T-helper 1 cell treated with Interleukin-12 subunit alpha and Interleukin-12 subunit beta and Interleukin-4 antibody, amounts not matched to agents 30 ng/mL and 1 ng/mL, for 36 hours (primary cell): Measurements from ENCODE around the gene CLTC. TPM values are rescaled to one million over a fixed set of nuclear protein-coding genes. Genes with fewer than 3 reads are reported as not detected.

ENCODE experiments used
- intact Hi-C: fragments of 100-400 bp; cut with micrococcal nuclease; formaldehyde crosslinking; loops from one replicate; pipeline ENCODE4 v1.15.1; 2024
- total RNA-seq: library from RNA; stranded (reverse); gene quantifications from 2 replicates; pipeline ENCODE4 v1.2.3, GENCODE V29; 2022

Gene CLTC
- total RNA-seq, 1 donor from 2014 or later = 187 TPM

DNA sequence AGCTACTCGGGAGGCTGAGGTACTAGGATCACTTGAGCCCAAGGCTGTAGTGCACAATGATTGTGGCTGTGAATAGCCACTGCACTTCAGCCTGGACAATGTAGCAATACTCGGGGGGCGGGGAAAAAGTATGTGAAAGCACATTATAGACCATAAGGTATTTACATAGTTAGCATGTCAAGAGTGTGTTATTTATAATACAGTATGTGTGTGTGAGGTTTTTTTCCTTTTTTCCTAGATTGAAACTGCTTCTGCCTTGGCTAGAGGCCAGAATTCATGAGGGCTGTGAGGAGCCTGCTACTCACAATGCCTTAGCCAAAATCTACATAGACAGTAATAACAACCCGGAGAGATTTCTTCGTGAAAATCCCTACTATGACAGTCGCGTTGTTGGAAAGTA, 57.0 kb downstream of the CLTC start:
- intact Hi-C loops = no loop called here

- intact Hi-C loops = no loop called here
Observed at GRCh38 chr17:59678918-59679317, 59.2 kb downstream of the CLTC start.

DNA sequence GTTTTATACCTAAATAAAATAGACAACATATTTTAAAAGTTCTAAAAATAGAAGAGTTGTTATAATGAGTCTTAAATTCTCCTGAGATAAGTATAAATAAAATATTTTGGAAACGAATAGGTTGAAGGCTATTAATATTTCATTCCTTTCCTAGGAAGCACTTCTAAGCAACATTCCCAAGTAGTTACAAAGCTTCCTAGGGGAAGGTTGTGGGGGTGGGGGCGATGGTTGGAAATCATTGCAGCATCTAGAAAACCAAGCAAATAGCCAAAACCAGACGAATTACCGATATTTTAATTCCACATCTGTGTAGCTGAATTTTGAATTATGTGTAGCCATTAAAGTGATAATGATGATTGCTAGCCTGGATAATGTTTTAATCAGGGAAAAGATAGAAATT, 60.6 kb downstream of the CLTC start:
- intact Hi-C loops = no loop called here

DNA sequence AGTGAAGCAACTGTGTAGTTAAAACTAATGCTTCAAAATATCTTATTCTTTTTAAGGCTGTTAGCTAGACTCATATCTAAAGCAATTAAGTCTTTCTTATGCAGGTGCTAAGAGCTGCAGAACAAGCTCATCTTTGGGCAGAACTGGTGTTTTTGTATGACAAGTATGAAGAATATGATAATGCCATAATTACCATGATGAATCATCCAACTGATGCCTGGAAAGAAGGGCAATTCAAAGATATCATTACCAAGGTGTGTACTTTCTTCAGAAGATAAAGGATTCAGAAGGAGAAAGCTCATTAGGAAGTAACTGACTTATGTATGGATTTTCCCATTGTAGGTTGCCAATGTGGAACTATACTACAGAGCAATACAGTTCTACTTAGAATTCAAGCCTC, 63.6 kb downstream of the CLTC start:
- intact Hi-C loops = no loop called here

DNA sequence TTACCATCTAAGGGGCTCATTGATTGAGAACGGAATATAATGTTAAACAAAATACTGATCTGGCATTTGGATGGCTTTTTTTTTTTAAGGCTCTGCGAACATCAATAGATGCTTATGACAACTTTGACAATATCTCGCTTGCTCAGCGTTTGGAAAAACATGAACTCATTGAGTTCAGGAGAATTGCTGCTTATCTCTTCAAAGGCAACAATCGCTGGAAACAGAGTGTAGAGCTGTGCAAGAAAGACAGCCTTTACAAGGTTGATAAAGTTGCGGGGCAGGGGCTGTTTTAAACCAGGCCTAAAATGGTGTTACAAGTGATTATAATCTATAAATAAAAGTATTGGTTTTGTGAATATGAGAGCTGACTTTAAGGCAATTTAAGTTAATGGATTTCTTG, 65.3 kb downstream of the CLTC start:
- intact Hi-C loops = no loop called here

- intact Hi-C loops = no loop called here
Observed at GRCh38 chr17:59688008-59688407, 68.3 kb downstream of the CLTC start.

DNA sequence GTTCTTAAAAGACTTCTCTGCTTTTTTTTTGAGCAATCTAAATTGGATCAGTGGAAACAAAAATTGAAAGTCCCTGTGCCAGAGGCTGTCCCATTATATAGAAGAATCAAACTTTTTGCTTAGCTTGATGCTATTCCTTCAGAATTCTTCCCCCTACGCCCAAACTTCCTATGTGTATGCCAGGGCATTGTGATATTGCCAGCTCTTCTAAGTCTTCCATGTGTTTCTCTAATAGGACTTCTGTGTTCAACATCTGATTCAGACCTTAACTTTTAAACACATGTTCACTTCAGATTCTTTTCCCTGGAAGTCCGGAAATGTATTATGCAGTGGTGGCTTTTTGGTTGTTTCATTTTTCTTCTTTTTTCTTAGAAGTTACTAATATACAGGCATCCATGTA, 68.8 kb downstream of the CLTC start:
- intact Hi-C loops = no loop called here

GRCh38 chr17:59693582-59693981, 73.9 kb downstream of the CLTC start:
- intact Hi-C loops = no loop called here

DNA sequence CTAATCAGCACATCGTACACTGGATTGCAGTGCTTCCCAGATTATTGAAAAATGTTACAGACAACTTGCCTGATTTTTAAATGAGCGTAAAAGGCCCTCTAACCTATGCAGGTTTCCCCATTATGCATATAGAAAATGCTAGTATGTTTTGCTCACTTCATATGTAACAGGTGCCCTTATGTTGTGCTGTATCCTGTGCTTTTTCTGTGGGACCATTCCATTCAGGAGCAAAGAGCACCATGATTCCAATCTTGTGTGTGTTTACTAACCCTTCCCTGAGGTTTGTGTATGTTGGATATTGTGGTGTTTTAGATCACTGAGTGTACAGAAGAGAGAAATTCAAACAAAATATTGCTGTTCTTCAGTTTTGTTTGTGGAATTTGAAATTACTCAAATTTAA, 74.6 kb downstream of the CLTC start:
- intact Hi-C loops = no loop called here

DNA sequence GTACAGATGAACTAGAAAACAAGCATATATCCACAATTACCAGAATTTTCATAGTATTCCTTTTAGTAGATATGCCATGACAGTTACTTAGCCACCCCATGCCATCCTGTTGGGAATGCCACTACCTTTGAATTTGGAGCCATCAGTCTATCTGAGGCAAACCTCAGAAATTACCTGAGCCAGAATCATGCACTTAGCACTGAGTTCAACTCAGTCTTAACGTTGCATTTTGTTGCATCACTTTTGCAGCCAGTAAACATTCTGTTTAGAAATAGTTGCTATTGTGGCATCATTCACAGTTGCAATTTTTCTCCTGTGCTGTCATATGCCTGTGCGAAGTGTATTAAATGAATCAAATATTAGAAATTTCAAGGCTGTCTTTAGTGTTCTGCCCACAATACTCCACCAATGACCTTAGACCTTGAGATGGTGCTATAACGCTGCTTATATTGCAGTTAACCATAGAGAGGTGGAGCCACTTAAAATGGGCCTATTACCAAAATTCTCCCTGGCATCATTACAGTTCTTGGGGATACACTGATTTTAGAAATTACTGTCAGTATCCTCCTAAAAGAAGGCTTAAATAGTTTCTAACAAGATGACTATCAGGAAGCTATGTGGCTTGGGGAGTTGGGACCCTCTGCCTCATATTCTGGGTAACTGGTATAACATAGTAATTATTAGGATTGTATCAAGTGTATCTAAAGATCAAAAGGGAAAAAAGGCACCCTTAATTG, 76.4 kb downstream of the CLTC start:
- intact Hi-C loops = no loop called here

GRCh38 chr17:59696682-59697277, 77.1 kb downstream of the CLTC start:
- intact Hi-C loops = no loop called here

DNA sequence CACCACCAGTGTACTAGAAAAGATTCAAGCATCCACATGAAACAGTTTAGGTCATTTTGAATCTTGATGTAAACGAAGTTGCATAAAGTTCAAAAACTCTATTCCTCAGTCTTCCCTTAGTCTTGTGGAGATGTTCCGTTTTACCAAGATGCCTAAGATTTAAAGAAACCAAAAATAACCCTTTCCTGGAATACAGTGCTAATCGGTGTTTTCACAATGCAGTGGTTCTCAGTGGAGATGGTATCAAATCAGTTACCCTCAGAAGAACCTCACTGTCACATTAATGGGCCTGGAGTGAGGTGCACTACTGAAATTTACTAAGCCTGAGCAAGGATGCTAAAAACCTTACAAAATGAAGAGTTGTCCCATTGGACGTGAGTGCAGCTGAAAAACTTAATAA, 78.4 kb downstream of the CLTC start:
- intact Hi-C loops = no loop called here

- intact Hi-C loops = no loop called here
Observed at GRCh38 chr17:59699218-59699617, 79.5 kb downstream of the CLTC start.

DNA sequence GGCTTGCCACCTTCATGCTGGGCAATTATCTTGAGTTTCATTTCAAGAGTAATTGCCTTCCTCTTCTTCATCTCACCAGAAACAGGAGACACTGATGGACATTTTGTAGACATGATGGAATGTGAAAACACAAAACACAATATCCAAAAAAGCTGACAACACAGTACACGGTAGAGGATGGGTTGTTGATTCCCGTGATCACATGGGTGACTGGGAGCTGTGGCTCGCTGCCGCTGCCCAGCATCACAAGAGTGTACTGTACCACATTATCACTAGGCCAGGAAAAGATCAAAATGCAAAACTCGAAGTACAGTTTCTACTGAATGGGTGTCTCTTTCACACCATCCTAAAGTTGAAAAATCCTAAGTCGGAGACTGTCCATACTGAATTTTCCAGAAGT, 80.1 kb downstream of the CLTC start:
- intact Hi-C loops = loop anchor here (10.0 kb wide), 1 partner anchor 1185 kb away; the partner anchor contains the start of gene MTMR4

DNA sequence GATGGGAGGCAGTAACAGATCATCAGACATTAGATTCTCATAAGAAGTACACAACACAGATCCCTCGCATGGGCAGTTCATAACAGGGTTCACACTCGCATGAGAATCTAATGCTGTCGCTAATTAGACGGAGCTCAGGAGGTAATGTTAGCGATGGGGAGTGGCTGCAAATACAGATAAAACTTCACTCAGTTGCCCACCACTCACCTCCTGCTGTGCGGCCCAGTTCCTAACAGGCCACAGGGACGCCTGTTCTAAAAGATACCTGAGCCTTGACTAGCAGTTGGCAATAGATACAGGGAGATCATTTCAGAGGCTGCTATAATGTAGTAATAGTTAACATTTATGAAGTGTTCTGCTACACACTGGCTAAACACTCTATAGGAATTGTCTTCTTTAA, 82.6 kb downstream of the CLTC start:
- intact Hi-C loops = loop anchor here (10.0 kb wide), 1 partner anchor 1188 kb away; the partner anchor contains the start of gene MTMR4

GRCh38 chr17:59707149-59707970, 87.7 kb downstream of the CLTC start, which contains the start of the genes PTRH2 and VMP1:
Gene PTRH2 (minus strand): TSS chr17:59707430. CDS start chr17:59697978, 9,452 bp downstream.
Gene VMP1 (plus strand): TSS chr17:59707654. CDS start chr17:59731447, 23,793 bp downstream.
- intact Hi-C loops = loop anchor here (1.0 to 10.0 kb wide), 15 partner anchors 46 to 1193 kb away; partner anchors contain the start of genes CLTC, DHX40, GDPD1 and HEATR6

GRCh38 chr17:59707971-59708430, 88.3 kb downstream of the CLTC start:
- intact Hi-C loops = loop anchor here (1.0 to 10.0 kb wide), 15 partner anchors 45 to 1193 kb away; partner anchors contain the start of genes CLTC, DHX40, GDPD1 and HEATR6

DNA sequence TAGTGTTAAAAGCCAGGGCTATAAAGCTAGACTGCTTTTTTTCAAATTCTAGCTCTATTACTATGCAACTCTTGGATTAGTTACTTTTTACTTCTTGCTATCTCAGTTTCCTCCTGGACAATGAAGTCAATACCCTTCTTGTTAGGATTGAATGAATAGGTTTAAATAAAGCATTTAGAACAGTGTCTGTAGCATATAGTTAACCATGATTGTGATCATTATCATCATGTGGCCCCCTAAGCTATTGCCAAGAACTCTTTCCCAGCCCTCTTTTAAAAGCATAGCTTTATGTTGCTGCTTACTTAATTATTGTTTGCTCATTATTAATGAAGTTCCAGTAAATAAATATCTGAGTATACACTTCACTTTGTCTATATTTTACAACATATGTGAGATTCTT, 92.2 kb downstream of the CLTC start:
- intact Hi-C loops = no loop called here

DNA sequence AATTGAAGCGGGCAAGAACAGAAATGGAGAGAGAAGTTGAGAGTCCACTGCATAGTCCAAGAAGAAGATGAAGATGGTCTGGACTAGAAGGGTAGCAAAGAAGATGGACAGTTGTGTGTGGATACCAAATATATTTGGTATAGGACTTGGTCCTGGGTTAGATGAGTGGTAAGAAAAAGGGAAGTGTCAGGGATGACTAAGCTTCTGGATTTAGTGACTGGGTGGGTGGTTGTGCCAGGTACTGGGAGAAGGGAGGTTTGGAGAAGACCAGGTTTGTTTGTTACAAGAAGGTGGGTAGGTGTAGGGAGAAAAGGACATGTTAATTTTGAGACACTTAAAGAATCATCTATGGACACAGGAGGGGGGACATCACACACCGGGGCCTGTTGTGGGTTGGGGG, 93.2 kb downstream of the CLTC start:
- intact Hi-C loops = no loop called here

GRCh38 chr17:59714255-59714654, 94.6 kb downstream of the CLTC start:
- intact Hi-C loops = no loop called here

- intact Hi-C loops = no loop called here
Observed at GRCh38 chr17:59716427-59716826, 96.7 kb downstream of the CLTC start.

DNA sequence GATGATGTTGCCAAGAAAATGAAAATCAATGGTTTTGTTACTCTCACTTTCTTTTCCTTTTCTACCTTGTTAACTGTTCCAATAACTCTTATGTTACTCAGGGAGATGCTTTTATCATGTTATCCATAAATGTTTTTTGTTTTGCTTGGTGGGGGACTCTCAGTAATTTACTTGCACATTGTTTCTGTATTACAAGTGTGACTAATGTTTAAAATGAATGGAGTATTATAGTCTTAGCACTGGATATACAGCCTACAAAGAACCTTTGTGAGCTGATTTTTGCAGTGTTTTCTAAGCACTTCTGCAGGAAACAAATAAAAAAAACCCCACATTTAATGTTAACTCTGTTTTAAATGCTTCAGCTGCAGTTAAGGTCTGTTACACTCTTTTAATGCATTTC, 99.8 kb downstream of the CLTC start:
- intact Hi-C loops = no loop called here
